ENCODE results near the gene LRFN2.

GRCh38 chr6:40455686-40456389 lies 131.3 kb downstream of the LRFN2 start:
- no peak for TF ChIP-seq CTCF (optimal IDR thresholded peaks at IDR 0.05 in 1 of 3, IDR thresholded peaks at IDR 0.05 in 1 of 3, conservative IDR thresholded peaks at IDR 0.05 in 1 of 3; ENCODE audit: extremely low read depth in 1 of 3, insufficient read depth in 2 of 3, low read length in 3 of 3)
- TF ChIP-seq EZH2 (IDR thresholded peaks at IDR 0.05; ENCODE audit: low read length) = no peak
